ENCODE data around the gene FAM124A. TPM values are rescaled to one million over a fixed set of nuclear protein-coding genes. Genes with fewer than 3 reads are reported as not detected.
A peak's percentile ranks its signal among the peaks of the same experiment; 100 is the strongest.

The FAM124A gene
- total and polyA plus RNA-seq, 2 of the 8 experiments (the other 6 are each of a cell fraction or from before 2014, with no cell fraction given) = 40.7 to 49.9 TPM

- TF ChIP-seq CHD7 (IDR thresholded peaks at IDR 0.05; ENCODE audit: insufficient replicate concordance, low read length) (peak; percentile 47), EP300 (IDR thresholded peaks at IDR 0.05; ENCODE audit: borderline replicate concordance in 1 of 2, low read depth in 2 of 2, low read length in 2 of 2) (peak in 1 of 2 experiments; percentile 65; a peak in 1 of 3 replicates), USF2 (IDR thresholded peaks at IDR 0.05; ENCODE audit: low read length) (no peak), SP1 (IDR thresholded peaks at IDR 0.05; ENCODE audit: low read depth, low read length) (peak; percentile 29; the same call in 1 of the 2 replicates)
Observed at GRCh38 chr13:51303063-51303552, 80.9 kb downstream of the FAM124A start (continued).

All from H1 (cell line).